Measurements from ENCODE around the gene VWF.

Gene VWF

DNA sequence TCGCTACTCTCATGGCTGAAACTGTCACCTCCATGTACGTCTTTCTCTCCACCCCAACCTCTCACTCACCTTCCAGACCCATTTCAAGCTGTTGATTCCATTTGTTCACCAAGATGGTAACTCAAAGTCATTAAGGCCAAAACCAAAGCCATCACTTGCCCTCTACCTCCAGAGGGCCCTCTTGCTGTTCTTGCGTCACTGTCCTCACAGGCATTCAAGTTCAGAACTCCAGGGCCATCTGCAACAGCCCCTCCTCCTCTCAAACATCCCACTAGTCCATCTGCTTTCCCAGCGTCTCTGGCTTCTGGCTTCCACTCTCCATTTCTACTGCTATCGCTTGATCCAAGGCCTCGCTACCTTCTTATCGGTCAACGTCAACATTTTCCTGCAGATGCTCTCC, 74.5 kb downstream of the VWF start:
- H3K9ac ChIP-seq (ENCODE audit: low read depth in 1 of 2, low read length in 2 of 2), result no peak overlapping the region
- H3K36me3 ChIP-seq (ENCODE audit: control insufficient read depth in 1 of 2, insufficient read depth in 2 of 2, low read length in 2 of 2), result no peaks in the 10 kb centered on the region
- H3K27ac ChIP-seq (ENCODE audit: low read depth, low read length), result no peak overlapping the region

DNA sequence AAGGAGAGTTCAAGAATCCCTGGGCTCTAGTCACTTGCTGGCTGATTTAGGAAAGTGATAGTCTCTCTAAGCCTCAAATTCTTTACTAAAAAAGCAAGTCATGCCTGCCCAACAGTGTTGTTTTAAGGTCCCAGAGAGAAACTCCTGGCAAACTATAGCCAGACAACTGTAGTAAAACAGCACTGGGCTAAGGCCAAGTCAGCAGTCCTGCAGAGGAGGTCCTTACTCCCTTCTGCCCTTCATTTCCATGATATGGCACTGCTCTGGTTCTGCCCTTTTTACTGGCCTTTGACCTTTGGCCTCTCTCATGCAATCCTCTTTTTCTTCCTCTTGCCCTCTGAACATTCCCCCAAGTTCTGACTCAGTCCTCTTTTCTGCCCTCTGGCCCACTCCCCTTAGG, 74.9 kb downstream of the VWF start:
- no peak overlapping the region for H3K4me3 ChIP-seq (ENCODE audit: low read depth in 1 of 2, low read length in 2 of 2)
- H3K4me1 ChIP-seq (ENCODE audit: control insufficient read depth in 1 of 2, insufficient read depth in 2 of 2, low read length in 2 of 2), result no peaks in the 10 kb centered on the region
- peaks cover 0 to 7% of the 10 kb centered on the region in 2 donors for H3K27me3 ChIP-seq (ENCODE audit: control insufficient read depth in 1 of 2, insufficient read depth in 2 of 2, low read length in 2 of 2)
- no peak overlapping the region for H3K27ac ChIP-seq (ENCODE audit: low read depth, low read length)
- H3K9me3 ChIP-seq (ENCODE audit: control insufficient read depth in 1 of 2, low read length in 2 of 2), result no peaks in the 10 kb centered on the region
- H3K36me3 ChIP-seq (ENCODE audit: control insufficient read depth in 1 of 2, insufficient read depth in 2 of 2, low read length in 2 of 2), result no peaks in the 10 kb centered on the region
- H3K9ac ChIP-seq (ENCODE audit: low read depth in 1 of 2, low read length in 2 of 2), result no peak overlapping the region

More for the DNA sequence above, 74.5 kb downstream of the VWF start:
- Histone ChIP-seq H3K4me1 (ENCODE audit: control insufficient read depth in 1 of 2, insufficient read depth in 2 of 2, low read length in 2 of 2) (no peaks in the 10 kb centered on the region), H3K4me3 (ENCODE audit: low read depth in 1 of 2, low read length in 2 of 2) (no peak overlapping the region), H3K27me3 (ENCODE audit: control insufficient read depth in 1 of 2, insufficient read depth in 2 of 2, low read length in 2 of 2) (peaks cover 4 to 7% of the 10 kb centered on the region in 2 donors), H3K9me3 (ENCODE audit: control insufficient read depth in 1 of 2, low read length in 2 of 2) (no peaks in the 10 kb centered on the region)

- no peaks in the 10 kb centered on the region for H3K36me3 ChIP-seq (ENCODE audit: control insufficient read depth in 1 of 2, insufficient read depth in 2 of 2, low read length in 2 of 2)
- no peak overlapping the region for H3K27ac ChIP-seq (ENCODE audit: low read depth, low read length)
- no peak overlapping the region for H3K4me3 ChIP-seq (ENCODE audit: low read depth in 1 of 2, low read length in 2 of 2)
- peaks cover 0 to 9% of the 10 kb centered on the region in 2 donors for H3K27me3 ChIP-seq (ENCODE audit: control insufficient read depth in 1 of 2, insufficient read depth in 2 of 2, low read length in 2 of 2)
- H3K4me1 ChIP-seq (ENCODE audit: control insufficient read depth in 1 of 2, insufficient read depth in 2 of 2, low read length in 2 of 2), result no peaks in the 10 kb centered on the region
- H3K9me3 ChIP-seq (ENCODE audit: control insufficient read depth in 1 of 2, low read length in 2 of 2), result no peaks in the 10 kb centered on the region
- no peak overlapping the region for H3K9ac ChIP-seq (ENCODE audit: low read depth in 1 of 2, low read length in 2 of 2)
These were observed 76.9 kb downstream of the VWF start for GRCh38 chr12:6047249-6048237.

DNA sequence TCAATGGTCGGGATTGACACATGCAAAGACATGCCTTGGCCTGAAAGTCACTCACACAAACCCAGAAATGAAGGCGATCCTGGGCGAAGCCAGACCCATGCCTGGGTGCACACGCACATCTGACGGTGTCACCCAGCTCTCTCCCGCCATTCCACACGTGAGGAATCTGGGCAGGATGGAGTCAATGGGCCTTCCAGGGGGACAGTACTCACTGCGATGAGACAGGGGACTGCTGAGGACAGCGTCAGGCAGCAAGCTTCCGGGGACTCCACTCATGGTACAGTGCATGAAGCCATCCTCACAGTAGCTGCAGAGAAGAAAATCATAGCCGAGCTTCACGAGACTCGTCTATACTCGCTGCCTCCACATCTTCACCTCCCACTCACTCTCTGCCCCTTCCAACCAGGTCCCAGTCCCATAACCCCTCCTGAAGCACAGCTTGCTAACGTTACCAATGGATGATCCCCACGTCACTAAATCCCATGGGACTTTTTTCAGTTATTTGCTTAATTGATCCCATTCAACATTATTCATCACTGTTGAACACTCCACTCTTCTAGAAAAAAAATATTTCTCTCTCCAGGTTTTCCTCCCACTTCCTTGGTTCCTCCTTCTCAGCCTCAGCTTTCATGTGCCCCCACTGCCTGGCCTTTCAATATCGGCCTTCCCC, 77.8 kb downstream of the VWF start:
- Histone ChIP-seq H3K9ac (ENCODE audit: low read depth in 1 of 2, low read length in 2 of 2) (no peak overlapping the region), H3K9me3 (ENCODE audit: control insufficient read depth in 1 of 2, low read length in 2 of 2) (no peaks in the 10 kb centered on the region), H3K27me3 (ENCODE audit: control insufficient read depth in 1 of 2, insufficient read depth in 2 of 2, low read length in 2 of 2) (peaks cover 0 to 9% of the 10 kb centered on the region in 2 donors), H3K4me3 (ENCODE audit: low read depth in 1 of 2, low read length in 2 of 2) (no peak overlapping the region), H3K36me3 (ENCODE audit: control insufficient read depth in 1 of 2, insufficient read depth in 2 of 2, low read length in 2 of 2) (no peaks in the 10 kb centered on the region), H3K27ac (ENCODE audit: low read depth, low read length) (no peak overlapping the region), H3K4me1 (ENCODE audit: control insufficient read depth in 1 of 2, insufficient read depth in 2 of 2, low read length in 2 of 2) (no peaks in the 10 kb centered on the region)

- no peaks in the 10 kb centered on the region for H3K4me1 ChIP-seq (ENCODE audit: control insufficient read depth in 1 of 2, insufficient read depth in 2 of 2, low read length in 2 of 2)
- H3K27me3 ChIP-seq (ENCODE audit: control insufficient read depth in 1 of 2, insufficient read depth in 2 of 2, low read length in 2 of 2), result peaks cover 0 to 9% of the 10 kb centered on the region in 2 donors
- no peaks in the 10 kb centered on the region for H3K36me3 ChIP-seq (ENCODE audit: control insufficient read depth in 1 of 2, insufficient read depth in 2 of 2, low read length in 2 of 2)
- no peak overlapping the region for H3K9ac ChIP-seq (ENCODE audit: low read depth in 1 of 2, low read length in 2 of 2)
- no peak overlapping the region for H3K27ac ChIP-seq (ENCODE audit: low read depth, low read length)
- no peaks in the 10 kb centered on the region for H3K9me3 ChIP-seq (ENCODE audit: control insufficient read depth in 1 of 2, low read length in 2 of 2)
- no peak overlapping the region for H3K4me3 ChIP-seq (ENCODE audit: low read depth in 1 of 2, low read length in 2 of 2)
These were observed 79.0 kb downstream of the VWF start for GRCh38 chr12:6045438-6045837.

DNA sequence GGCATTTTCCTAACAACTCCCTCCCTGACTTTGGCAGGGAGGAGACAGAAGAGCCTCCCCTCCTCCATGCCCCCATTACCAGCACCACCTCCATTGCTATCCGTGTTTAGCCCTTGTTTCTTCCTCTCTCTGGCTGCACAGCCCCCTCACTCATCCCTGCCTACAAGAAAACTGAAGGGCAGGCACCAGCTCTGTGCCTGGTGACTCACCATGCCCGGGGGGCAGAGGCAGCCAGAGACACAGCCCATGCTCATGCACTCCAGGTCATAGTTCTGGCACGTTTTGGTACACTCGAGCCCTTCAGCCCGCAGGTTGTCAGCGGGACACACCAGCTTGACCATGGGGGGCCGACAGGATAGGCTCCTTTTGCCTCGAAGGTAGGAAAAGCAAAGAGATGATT, 80.4 kb downstream of the VWF start:
- H3K4me3 ChIP-seq (ENCODE audit: low read depth in 1 of 2, low read length in 2 of 2), result no peak overlapping the region
- no peak overlapping the region for H3K9ac ChIP-seq (ENCODE audit: low read depth in 1 of 2, low read length in 2 of 2)
- no peaks in the 10 kb centered on the region for H3K36me3 ChIP-seq (ENCODE audit: control insufficient read depth in 1 of 2, insufficient read depth in 2 of 2, low read length in 2 of 2)
- H3K27me3 ChIP-seq (ENCODE audit: control insufficient read depth in 1 of 2, insufficient read depth in 2 of 2, low read length in 2 of 2), result peaks cover 0 to 9% of the 10 kb centered on the region in 2 donors
- no peaks in the 10 kb centered on the region for H3K9me3 ChIP-seq (ENCODE audit: control insufficient read depth in 1 of 2, low read length in 2 of 2)
- H3K4me1 ChIP-seq (ENCODE audit: control insufficient read depth in 1 of 2, insufficient read depth in 2 of 2, low read length in 2 of 2), result no peaks in the 10 kb centered on the region
- H3K27ac ChIP-seq (ENCODE audit: low read depth, low read length), result no peak overlapping the region

DNA sequence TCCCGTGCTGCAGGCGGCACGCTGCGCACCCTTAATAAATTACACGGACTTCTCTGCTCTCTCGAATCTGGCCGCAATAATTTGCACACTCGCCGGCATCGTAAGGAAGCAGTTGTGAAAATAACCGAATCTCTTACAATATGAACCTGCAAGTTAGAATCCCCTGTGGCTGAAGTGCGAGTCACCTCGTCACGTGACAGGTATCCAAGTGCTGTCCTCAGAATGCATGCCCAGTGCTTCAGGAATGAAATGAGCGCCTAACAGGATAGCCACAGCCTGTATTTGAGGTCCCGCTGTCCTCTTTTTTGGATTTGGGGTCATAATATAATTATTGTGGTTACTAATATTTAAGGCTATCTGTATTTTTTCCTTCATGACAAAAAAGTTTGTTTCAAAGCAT, 82.0 kb downstream of the VWF start:
- H3K4me1 ChIP-seq (ENCODE audit: control insufficient read depth in 1 of 2, insufficient read depth in 2 of 2, low read length in 2 of 2), result no peaks in the 10 kb centered on the region
- H3K9me3 ChIP-seq (ENCODE audit: control insufficient read depth in 1 of 2, low read length in 2 of 2), result no peaks in the 10 kb centered on the region
- H3K27me3 ChIP-seq (ENCODE audit: control insufficient read depth in 1 of 2, insufficient read depth in 2 of 2, low read length in 2 of 2), result peaks cover 0 to 9% of the 10 kb centered on the region in 2 donors
- no peak overlapping the region for H3K4me3 ChIP-seq (ENCODE audit: low read depth in 1 of 2, low read length in 2 of 2)
- H3K9ac ChIP-seq (ENCODE audit: low read depth in 1 of 2, low read length in 2 of 2), result no peak overlapping the region
- no peak overlapping the region for H3K27ac ChIP-seq (ENCODE audit: low read depth, low read length)
- H3K36me3 ChIP-seq (ENCODE audit: control insufficient read depth in 1 of 2, insufficient read depth in 2 of 2, low read length in 2 of 2), result no peaks in the 10 kb centered on the region

GRCh38 chr12:6041891-6042290, 82.6 kb downstream of the VWF start:
- no peaks in the 10 kb centered on the region for H3K9me3 ChIP-seq (ENCODE audit: control insufficient read depth in 1 of 2, low read length in 2 of 2)
- no peak overlapping the region for H3K4me3 ChIP-seq (ENCODE audit: low read depth in 1 of 2, low read length in 2 of 2)
- peaks cover 0 to 9% of the 10 kb centered on the region in 2 donors for H3K27me3 ChIP-seq (ENCODE audit: control insufficient read depth in 1 of 2, insufficient read depth in 2 of 2, low read length in 2 of 2)
- H3K9ac ChIP-seq (ENCODE audit: low read depth in 1 of 2, low read length in 2 of 2), result no peak overlapping the region
- H3K36me3 ChIP-seq (ENCODE audit: control insufficient read depth in 1 of 2, insufficient read depth in 2 of 2, low read length in 2 of 2), result no peaks in the 10 kb centered on the region
- no peaks in the 10 kb centered on the region for H3K4me1 ChIP-seq (ENCODE audit: control insufficient read depth in 1 of 2, insufficient read depth in 2 of 2, low read length in 2 of 2)
- no peak overlapping the region for H3K27ac ChIP-seq (ENCODE audit: low read depth, low read length)

DNA sequence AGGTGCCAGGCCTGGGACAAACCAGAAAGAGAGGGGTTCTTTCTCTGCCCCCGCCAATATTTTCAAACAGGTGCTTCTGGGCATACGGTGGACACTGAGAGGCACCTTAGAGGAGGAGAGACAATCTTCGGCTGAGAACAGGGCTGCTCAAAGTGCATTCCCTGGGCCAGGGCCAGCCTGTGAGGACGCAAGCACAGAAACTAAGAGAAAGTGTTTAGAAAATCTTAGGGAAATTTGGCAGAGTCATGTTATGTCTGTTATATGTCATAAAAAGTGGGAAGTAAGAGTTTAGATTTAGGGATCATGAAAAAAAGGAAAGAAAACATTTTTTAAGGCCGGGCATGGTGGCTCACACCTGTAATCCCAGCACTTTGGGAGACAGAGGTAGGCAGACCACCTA, 83.7 kb downstream of the VWF start:
- Histone ChIP-seq H3K27ac (ENCODE audit: low read depth, low read length) (no peak overlapping the region), H3K36me3 (ENCODE audit: control insufficient read depth in 1 of 2, insufficient read depth in 2 of 2, low read length in 2 of 2) (no peaks in the 10 kb centered on the region), H3K4me3 (ENCODE audit: low read depth in 1 of 2, low read length in 2 of 2) (no peak overlapping the region), H3K4me1 (ENCODE audit: control insufficient read depth in 1 of 2, insufficient read depth in 2 of 2, low read length in 2 of 2) (no peaks in the 10 kb centered on the region), H3K9me3 (ENCODE audit: control insufficient read depth in 1 of 2, low read length in 2 of 2) (no peaks in the 10 kb centered on the region), H3K9ac (ENCODE audit: low read depth in 1 of 2, low read length in 2 of 2) (no peak overlapping the region), H3K27me3 (ENCODE audit: control insufficient read depth in 1 of 2, insufficient read depth in 2 of 2, low read length in 2 of 2) (peaks cover 0 to 6% of the 10 kb centered on the region in 2 donors)

- Histone ChIP-seq H3K27me3 (ENCODE audit: control insufficient read depth in 1 of 2, insufficient read depth in 2 of 2, low read length in 2 of 2) (peaks cover 0 to 2% of the 10 kb centered on the region in 2 donors), H3K4me1 (ENCODE audit: control insufficient read depth in 1 of 2, insufficient read depth in 2 of 2, low read length in 2 of 2) (no peaks in the 10 kb centered on the region), H3K4me3 (ENCODE audit: low read depth in 1 of 2, low read length in 2 of 2) (no peak overlapping the region), H3K27ac (ENCODE audit: low read depth, low read length) (no peak overlapping the region), H3K36me3 (ENCODE audit: control insufficient read depth in 1 of 2, insufficient read depth in 2 of 2, low read length in 2 of 2) (no peaks in the 10 kb centered on the region), H3K9me3 (ENCODE audit: control insufficient read depth in 1 of 2, low read length in 2 of 2) (no peaks in the 10 kb centered on the region), H3K9ac (ENCODE audit: low read depth in 1 of 2, low read length in 2 of 2) (no peak overlapping the region)
These were observed 84.4 kb downstream of the VWF start for GRCh38 chr12:6039894-6040601.

Data from duodenal mucosa (tissue), 2 donors.